Body of pancreas (tissue), 4 donors: ENCODE data around the gene MIEF1.

Source experiments
- POLR2A ChIP-seq, 3 donors: fragments of 450-650 bp; IDR thresholded peaks; one replicate each; pipeline ENCODE4 v1.6.1; 2016; ENCODE audit warnings: antibody characterized with exemption in 3 of 3, mild to moderate bottlenecking in 2 of 3
- TF ChIP-seq, protein P1 (sequence below), 7 experiments: fragments of 450-650 bp in 4 of 7; fragments of 200-600 bp in 3 of 7; sonication (generic) in 3 of 7; IDR thresholded peaks; one replicate each; pipeline ENCODE4 v1.5.1; 2016 to 2019; ENCODE audit warnings: antibody characterized with exemption in 7 of 7

GRCh38 chr22:39492186-39492585 lies 9.9 kb upstream of the MIEF1 start:
- TF ChIP-seq, protein P1, sequence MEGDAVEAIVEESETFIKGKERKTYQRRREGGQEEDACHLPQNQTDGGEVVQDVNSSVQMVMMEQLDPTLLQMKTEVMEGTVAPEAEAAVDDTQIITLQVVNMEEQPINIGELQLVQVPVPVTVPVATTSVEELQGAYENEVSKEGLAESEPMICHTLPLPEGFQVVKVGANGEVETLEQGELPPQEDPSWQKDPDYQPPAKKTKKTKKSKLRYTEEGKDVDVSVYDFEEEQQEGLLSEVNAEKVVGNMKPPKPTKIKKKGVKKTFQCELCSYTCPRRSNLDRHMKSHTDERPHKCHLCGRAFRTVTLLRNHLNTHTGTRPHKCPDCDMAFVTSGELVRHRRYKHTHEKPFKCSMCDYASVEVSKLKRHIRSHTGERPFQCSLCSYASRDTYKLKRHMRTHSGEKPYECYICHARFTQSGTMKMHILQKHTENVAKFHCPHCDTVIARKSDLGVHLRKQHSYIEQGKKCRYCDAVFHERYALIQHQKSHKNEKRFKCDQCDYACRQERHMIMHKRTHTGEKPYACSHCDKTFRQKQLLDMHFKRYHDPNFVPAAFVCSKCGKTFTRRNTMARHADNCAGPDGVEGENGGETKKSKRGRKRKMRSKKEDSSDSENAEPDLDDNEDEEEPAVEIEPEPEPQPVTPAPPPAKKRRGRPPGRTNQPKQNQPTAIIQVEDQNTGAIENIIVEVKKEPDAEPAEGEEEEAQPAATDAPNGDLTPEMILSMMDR (IDR thresholded peaks at IDR 0.05) = no peak
- TF ChIP-seq POLR2A (IDR thresholded peaks at IDR 0.05) = no peak
